ENCODE results near the gene PSMB3. TPM values are rescaled to one million over a fixed set of nuclear protein-coding genes. Genes with fewer than 3 reads are reported as not detected.

PSMB3 gene
- total and polyA plus RNA-seq, 9 donors, result 70.3 to 159 (median 77.1) TPM

DNA sequence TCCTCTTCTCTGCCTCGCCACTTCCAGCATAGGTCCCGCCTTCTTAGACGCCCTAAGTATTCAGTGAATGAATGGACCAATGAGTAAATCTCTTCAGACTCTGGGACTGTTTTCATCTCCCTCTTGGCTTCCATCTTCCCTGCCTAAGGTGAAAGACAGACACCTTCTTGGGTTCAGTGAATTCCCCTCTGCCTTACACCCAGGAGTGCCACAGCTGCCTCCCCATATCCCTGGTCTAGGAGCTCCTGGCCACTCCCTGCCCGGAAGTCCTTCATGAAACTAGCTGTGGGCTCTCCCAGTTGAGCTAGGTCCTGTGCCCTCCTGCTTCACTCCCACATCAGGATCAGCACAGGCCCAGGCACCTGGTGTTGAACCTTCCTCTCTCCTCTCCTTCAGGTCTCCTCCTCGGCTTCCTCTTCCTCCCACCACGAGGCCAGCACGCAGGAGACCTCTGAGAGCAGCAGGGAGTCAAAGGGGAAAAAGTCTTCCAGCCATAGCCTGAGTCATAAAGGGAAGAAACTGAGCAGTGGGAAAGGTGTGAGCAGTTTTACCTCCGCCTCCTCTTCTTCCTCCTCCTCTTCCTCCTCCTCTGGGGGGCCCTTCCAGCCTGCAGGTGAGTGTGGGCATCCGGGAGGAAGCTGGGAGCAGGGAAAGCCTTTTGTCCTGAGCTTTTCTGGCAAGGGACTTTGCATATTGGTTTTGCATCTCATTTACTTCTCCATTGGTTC lies 37.2 kb upstream of the PSMB3 start:
- Histone ChIP-seq H3K36me3 (ENCODE audit: control insufficient read depth, insufficient read depth, low read length) (peaks cover 90% of the 10 kb centered on the region), H3K4me3 (ENCODE audit: low read length) (no peak overlapping the region), H3K27me3 (ENCODE audit: control insufficient read depth, insufficient read depth, low read length) (no peaks in the 10 kb centered on the region), H3K27ac (ENCODE audit: low read length) (no peak overlapping the region), H3K9me3 (replicated peaks; ENCODE audit: control insufficient read depth, low read depth, low read length) (no peaks in the 10 kb centered on the region), H3K4me1 (ENCODE audit: control insufficient read depth, insufficient read depth, low read length) (peaks cover 21% of the 10 kb centered on the region)
- 86% methylated on average over 1 of the region's 9 CpGs for WGBS (ENCODE audit: insufficient coverage)
- no peak for DNase-seq

DNA sequence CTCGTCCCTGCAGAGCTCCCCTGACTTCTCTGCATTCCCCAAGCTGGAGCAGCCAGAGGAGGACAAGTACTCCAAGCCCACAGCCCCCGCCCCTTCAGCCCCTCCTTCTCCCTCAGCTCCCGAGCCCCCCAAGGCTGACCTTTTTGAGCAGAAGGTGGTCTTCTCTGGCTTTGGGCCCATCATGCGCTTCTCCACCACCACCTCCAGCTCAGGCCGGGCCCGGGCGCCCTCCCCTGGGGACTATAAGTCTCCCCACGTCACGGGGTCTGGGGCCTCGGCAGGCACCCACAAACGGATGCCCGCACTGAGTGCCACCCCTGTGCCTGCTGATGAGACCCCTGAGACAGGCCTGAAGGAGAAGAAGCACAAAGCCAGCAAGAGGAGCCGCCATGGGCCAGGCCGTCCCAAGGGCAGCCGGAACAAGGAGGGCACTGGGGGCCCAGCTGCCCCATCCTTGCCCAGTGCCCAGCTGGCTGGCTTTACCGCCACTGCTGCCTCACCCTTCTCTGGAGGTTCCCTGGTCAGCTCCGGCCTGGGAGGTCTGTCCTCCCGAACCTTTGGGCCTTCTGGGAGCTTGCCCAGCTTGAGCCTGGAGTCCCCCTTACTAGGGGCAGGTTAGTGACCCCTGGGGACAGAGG lies 36.1 kb upstream of the PSMB3 start:
- H3K4me3 ChIP-seq (ENCODE audit: low read length), result no peak overlapping the region
- H3K36me3 ChIP-seq (ENCODE audit: control insufficient read depth, insufficient read depth, low read length), result peaks cover 93% of the 10 kb centered on the region
- no peaks in the 10 kb centered on the region for H3K27me3 ChIP-seq (ENCODE audit: control insufficient read depth, insufficient read depth, low read length)
- no peak overlapping the region for H3K27ac ChIP-seq (ENCODE audit: low read length)
- WGBS (ENCODE audit: insufficient coverage), result 81% methylated on average over 15 of the region's 18 CpGs
- H3K4me1 ChIP-seq (ENCODE audit: control insufficient read depth, insufficient read depth, low read length), result peaks cover 10% of the 10 kb centered on the region
- H3K9me3 ChIP-seq (replicated peaks; ENCODE audit: control insufficient read depth, low read depth, low read length), result no peaks in the 10 kb centered on the region
- DNase-seq, result no peak

DNA sequence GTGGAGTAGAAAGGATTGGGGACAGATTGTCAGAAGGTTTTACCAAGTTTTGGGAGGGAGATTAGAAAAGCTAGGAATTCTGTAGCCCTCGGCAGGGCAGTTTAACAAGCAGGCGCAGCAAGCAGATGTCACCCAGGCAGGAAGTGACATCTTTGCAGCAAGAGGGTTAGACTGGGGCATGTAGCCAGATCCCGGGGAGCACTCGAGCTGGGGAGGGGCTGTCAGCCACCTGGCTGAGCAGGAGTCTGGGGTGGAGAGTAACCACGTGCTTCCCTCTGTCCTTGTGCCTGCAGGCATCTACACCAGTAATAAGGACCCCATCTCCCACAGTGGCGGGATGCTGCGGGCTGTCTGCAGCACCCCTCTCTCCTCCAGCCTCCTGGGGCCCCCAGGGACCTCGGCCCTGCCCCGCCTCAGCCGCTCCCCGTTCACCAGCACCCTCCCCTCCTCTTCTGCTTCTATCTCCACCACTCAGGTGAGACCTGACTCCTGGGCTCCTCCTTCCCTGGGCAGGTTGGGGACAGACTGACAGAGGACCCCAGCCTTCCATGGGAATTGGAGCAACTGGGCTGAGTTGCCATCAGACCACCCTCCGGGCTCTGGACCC lies 35.3 kb upstream of the PSMB3 start:
- Histone ChIP-seq H3K27ac (ENCODE audit: low read length) (no peak overlapping the region), H3K36me3 (ENCODE audit: control insufficient read depth, insufficient read depth, low read length) (peaks cover 92% of the 10 kb centered on the region), H3K4me3 (ENCODE audit: low read length) (no peak overlapping the region), H3K4me1 (ENCODE audit: control insufficient read depth, insufficient read depth, low read length) (peaks cover 10% of the 10 kb centered on the region), H3K9me3 (replicated peaks; ENCODE audit: control insufficient read depth, low read depth, low read length) (no peaks in the 10 kb centered on the region), H3K27me3 (ENCODE audit: control insufficient read depth, insufficient read depth, low read length) (no peaks in the 10 kb centered on the region)
- 71% methylated on average over 6 of the region's 12 CpGs for WGBS (ENCODE audit: insufficient coverage)
- no peak for DNase-seq

DNA sequence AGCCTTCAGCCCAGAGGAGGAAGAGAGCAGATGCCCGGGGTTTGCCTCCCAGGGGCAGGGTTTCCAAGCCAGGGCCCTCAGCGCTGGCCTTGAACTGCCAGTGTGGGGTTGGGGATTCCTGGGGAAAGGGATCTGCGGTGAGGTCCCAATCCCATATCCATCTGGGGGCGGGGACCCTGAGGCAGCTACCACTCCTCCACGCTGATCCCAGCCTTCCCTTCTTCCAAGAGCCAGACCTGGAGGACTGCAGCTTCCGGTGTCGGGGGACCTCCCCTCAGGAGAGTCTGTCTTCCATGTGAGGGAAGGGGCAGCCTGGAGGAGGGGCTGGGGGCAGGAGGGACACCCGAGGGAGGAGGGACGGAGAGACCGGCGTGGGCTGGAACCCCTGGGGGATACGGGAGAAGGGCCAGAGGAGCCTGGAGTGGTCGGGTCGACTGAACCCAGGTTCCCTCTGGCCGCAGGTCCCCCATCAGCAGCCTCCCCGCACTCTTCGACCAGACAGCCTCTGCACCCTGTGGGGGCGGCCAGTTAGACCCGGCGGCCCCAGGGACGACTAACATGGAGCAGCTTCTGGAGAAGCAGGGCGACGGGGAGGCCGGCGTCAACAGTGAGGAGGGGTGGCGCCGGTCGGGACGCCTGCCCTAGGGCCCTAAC lies 33.1 kb upstream of the PSMB3 start:
- Histone ChIP-seq H3K9me3 (replicated peaks; ENCODE audit: control insufficient read depth, low read depth, low read length) (no peaks in the 10 kb centered on the region), H3K4me1 (ENCODE audit: control insufficient read depth, insufficient read depth, low read length) (peaks cover 14% of the 10 kb centered on the region), H3K36me3 (ENCODE audit: control insufficient read depth, insufficient read depth, low read length) (peaks cover 80% of the 10 kb centered on the region), H3K27ac (ENCODE audit: low read length) (no peak overlapping the region), H3K27me3 (ENCODE audit: control insufficient read depth, insufficient read depth, low read length) (no peaks in the 10 kb centered on the region), H3K4me3 (ENCODE audit: low read length) (no peak overlapping the region)
- WGBS (ENCODE audit: insufficient coverage), result 61% methylated on average over 20 of the region's 29 CpGs
- no peak for DNase-seq

DNA sequence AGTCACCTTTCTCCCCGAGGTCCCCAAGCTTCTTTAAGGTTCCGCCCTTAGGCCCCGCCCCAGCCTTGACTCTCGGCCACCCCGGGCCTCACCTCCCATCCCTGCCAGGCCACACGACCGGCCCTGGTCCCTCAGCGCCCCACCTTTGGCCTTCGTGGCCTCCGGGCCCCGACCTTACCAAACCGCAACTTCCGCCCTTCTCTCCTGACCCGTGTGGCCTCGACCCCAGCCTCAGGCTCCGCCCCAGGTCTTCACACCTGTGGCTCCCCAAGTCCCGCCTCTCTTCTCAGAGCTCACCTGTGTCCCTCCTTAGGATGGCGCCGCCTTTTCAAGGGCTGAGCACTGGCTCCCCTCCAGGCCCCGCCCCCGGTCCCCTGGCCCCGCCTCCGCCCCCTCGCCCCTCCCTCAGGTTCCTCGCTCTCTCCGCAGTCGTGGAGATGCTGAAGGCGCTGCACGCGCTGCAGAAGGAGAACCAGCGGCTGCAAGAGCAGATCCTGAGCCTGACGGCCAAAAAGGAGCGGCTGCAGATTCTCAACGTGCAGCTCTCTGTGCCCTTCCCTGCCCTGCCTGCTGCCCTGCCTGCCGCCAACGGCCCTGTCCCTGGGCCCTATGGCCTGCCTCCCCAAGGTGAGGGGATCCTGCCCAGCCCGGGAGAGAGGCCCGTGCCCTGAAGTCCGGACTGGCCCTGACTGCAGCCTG lies 32.4 kb upstream of the PSMB3 start:
- no peak for DNase-seq
- H3K9me3 ChIP-seq (replicated peaks; ENCODE audit: control insufficient read depth, low read depth, low read length), result no peaks in the 10 kb centered on the region
- 54% methylated on average over 29 of the region's 39 CpGs for WGBS (ENCODE audit: insufficient coverage)
- peaks cover 78% of the 10 kb centered on the region for H3K36me3 ChIP-seq (ENCODE audit: control insufficient read depth, insufficient read depth, low read length)
- H3K4me1 ChIP-seq (ENCODE audit: control insufficient read depth, insufficient read depth, low read length), result peaks cover 19% of the 10 kb centered on the region
- no peaks in the 10 kb centered on the region for H3K27me3 ChIP-seq (ENCODE audit: control insufficient read depth, insufficient read depth, low read length)
- no peak overlapping the region for H3K27ac ChIP-seq (ENCODE audit: low read length)
- no peak overlapping the region for H3K4me3 ChIP-seq (ENCODE audit: low read length)

DNA sequence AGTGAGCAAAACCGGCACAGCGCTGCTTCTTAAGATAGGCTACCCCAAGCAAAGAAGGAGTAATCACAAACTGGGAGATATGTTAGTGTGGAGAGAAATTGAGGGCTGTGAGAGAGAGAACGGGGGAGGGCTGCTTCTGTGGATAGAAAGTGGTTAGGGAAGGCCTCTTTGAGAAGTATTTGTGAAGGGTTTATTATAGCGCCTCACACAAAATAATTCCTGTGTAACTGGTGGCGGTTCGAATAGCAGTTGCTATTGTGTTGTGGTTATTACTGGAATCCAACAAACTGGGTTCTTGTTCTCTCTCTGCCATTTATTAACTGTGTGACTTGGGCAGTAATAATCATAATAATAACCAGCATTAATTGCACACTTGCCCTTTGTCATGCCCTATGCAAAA lies 31.6 kb upstream of the PSMB3 start:
- no peak for DNase-seq
- H3K4me1 ChIP-seq (ENCODE audit: control insufficient read depth, insufficient read depth, low read length), result peaks cover 24% of the 10 kb centered on the region
- no peak overlapping the region for H3K27ac ChIP-seq (ENCODE audit: low read length)
- no peak overlapping the region for H3K4me3 ChIP-seq (ENCODE audit: low read length)
- no peaks in the 10 kb centered on the region for H3K27me3 ChIP-seq (ENCODE audit: control insufficient read depth, insufficient read depth, low read length)
- 86% methylated on average over 3 of the region's 6 CpGs for WGBS (ENCODE audit: insufficient coverage)
- H3K36me3 ChIP-seq (ENCODE audit: control insufficient read depth, insufficient read depth, low read length), result peaks cover 70% of the 10 kb centered on the region
- H3K9me3 ChIP-seq (replicated peaks; ENCODE audit: control insufficient read depth, low read depth, low read length), result no peaks in the 10 kb centered on the region

DNA sequence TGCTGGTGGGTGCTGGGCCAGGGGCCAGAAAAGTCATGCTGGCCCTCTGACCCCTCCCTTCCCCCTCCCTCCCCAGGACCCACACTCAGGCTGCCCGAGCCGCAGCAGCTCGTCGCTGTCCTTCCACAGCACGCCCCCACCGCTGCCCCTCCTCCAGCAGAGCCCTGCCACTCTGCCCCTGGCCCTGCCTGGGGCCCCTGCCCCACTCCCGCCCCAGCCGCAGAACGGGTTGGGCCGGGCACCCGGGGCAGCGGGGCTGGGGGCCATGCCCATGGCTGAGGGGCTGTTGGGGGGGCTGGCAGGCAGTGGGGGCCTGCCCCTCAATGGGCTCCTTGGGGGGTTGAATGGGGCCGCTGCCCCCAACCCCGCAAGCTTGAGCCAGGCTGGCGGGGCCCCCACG lies 30.7 kb upstream of the PSMB3 start:
- WGBS (ENCODE audit: insufficient coverage), result 89% methylated on average over 6 of the region's 16 CpGs
- Histone ChIP-seq H3K4me3 (ENCODE audit: low read length) (no peak overlapping the region), H3K36me3 (ENCODE audit: control insufficient read depth, insufficient read depth, low read length) (peaks cover 63% of the 10 kb centered on the region), H3K27ac (ENCODE audit: low read length) (no peak overlapping the region), H3K4me1 (ENCODE audit: control insufficient read depth, insufficient read depth, low read length) (peaks cover 24% of the 10 kb centered on the region), H3K27me3 (ENCODE audit: control insufficient read depth, insufficient read depth, low read length) (no peaks in the 10 kb centered on the region), H3K9me3 (replicated peaks; ENCODE audit: control insufficient read depth, low read depth, low read length) (no peaks in the 10 kb centered on the region)
- DNase-seq, result no peak

DNA sequence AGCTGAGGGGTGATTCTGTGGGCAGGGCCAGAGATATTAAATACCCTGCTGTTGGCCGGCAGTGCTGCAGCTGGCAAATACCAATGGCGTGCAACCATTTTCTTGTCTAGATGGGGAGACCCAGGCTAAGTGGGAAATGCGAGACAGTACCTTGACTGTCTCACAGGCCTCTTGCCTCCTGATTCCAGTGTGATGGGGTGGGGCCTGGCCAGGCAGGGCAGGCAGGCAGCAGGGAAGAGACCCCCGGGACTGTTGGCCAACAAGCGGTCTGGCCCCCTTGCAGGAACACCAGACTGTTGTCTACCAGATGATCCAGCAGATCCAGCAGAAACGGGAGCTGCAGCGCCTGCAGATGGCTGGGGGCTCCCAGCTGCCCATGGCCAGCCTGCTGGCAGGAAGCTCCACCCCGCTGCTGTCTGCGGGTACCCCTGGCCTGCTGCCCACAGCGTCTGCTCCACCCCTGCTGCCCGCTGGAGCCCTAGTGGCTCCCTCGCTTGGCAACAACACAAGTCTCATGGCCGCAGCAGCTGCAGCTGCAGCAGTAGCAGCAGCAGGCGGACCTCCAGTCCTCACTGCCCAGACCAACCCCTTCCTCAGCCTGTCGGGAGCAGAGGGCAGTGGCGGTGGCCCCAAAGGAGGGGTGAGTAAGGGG lies 28.1 kb upstream of the PSMB3 start:
- Histone ChIP-seq H3K9me3 (replicated peaks; ENCODE audit: control insufficient read depth, low read depth, low read length) (no peaks in the 10 kb centered on the region), H3K4me3 (ENCODE audit: low read length) (no peak overlapping the region), H3K4me1 (ENCODE audit: control insufficient read depth, insufficient read depth, low read length) (peaks cover 35% of the 10 kb centered on the region), H3K27me3 (ENCODE audit: control insufficient read depth, insufficient read depth, low read length) (no peaks in the 10 kb centered on the region), H3K36me3 (ENCODE audit: control insufficient read depth, insufficient read depth, low read length) (peaks cover 51% of the 10 kb centered on the region), H3K27ac (ENCODE audit: low read length) (peak overlapping the region; percentile 85)
- peak; percentile 85 for DNase-seq
- WGBS (ENCODE audit: insufficient coverage), result 61% methylated on average over 8 of the region's 16 CpGs

DNA sequence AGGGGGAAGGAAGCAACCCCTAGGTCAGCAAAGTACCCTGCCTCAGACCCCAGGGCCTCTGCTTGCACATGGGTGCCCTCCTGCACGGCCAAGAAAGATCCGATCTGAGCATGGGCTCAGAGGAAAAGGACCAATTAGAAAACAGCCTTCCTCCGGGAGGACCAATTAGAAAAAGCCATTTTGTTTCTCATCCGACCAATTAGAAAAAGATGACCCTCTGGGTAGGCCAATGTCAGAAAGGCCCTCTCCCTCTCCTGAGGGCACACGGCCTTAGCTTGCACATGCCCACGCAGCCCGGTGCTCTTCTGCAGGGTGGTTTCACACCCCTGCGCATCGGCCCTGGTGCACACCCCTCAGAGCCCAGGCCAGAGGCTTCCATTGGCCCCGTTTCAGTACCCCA lies 27.5 kb upstream of the PSMB3 start:
- Histone ChIP-seq H3K4me1 (ENCODE audit: control insufficient read depth, insufficient read depth, low read length) (peaks cover 38% of the 10 kb centered on the region), H3K27ac (ENCODE audit: low read length) (peak overlapping the region; percentile 85), H3K9me3 (replicated peaks; ENCODE audit: control insufficient read depth, low read depth, low read length) (no peaks in the 10 kb centered on the region), H3K36me3 (ENCODE audit: control insufficient read depth, insufficient read depth, low read length) (peaks cover 46% of the 10 kb centered on the region), H3K4me3 (ENCODE audit: low read length) (no peak overlapping the region), H3K27me3 (ENCODE audit: control insufficient read depth, insufficient read depth, low read length) (no peaks in the 10 kb centered on the region)
- DNase-seq, result no peak
- 57% methylated on average over 8 of the region's 10 CpGs for WGBS (ENCODE audit: insufficient coverage)
